Neural cell (in vitro differentiated cells): ENCODE results near the gene TMEM135. TPM values are rescaled to one million over a fixed set of nuclear protein-coding genes. Genes with fewer than 3 reads are reported as not detected.

ENCODE experiments used
- H2AFZ ChIP-seq: fragments of 200-600, 300-800 bp; sonication (generic), shearing (Covaris generic); 2 replicates; pipeline ENCODE4 v1.6.0; 2014; ENCODE audit warnings: low read depth, mild to moderate bottlenecking, antibody characterized with exemption, low read length, moderate library complexity
- H3F3A ChIP-seq: fragments of 200-600 bp; shearing (Covaris generic); 2 replicates; pipeline ENCODE4 v1.6.1; 2016; ENCODE audit warnings: mild to moderate bottlenecking, moderate library complexity, mixed read lengths, antibody characterized with exemption, low read length; ENCODE audit not compliant: insufficient read depth, poor library complexity, severe bottlenecking
- H3K27ac ChIP-seq: fragments of 200-600, 300-800 bp; sonication (generic), shearing (Covaris generic); 2 replicates; pipeline ENCODE4 v1.5.1; 2014; ENCODE audit warnings: mild to moderate bottlenecking, low read length, moderate library complexity
- H3K27me3 ChIP-seq: fragments of 300-800, 200-600 bp; sonication (generic), shearing (Covaris generic); 2 replicates; pipeline ENCODE4 v1.6.0; 2014; ENCODE audit warnings: mild to moderate bottlenecking, low read depth, low read length, moderate library complexity; ENCODE audit not compliant: insufficient read depth
- H3K36me3 ChIP-seq: fragments of 300-800, 200-600 bp; sonication (generic), shearing (Covaris generic); 2 replicates; pipeline ENCODE4 v1.5.1; 2014; ENCODE audit warnings: mild to moderate bottlenecking, antibody characterized with exemption, low read length, moderate library complexity; ENCODE audit not compliant: insufficient read depth
- H3K4me2 ChIP-seq: fragments of 300-800, 200-600 bp; sonication (generic), shearing (Covaris generic); 2 replicates; pipeline ENCODE4 v1.6.0; 2014; ENCODE audit warnings: mild to moderate bottlenecking, low read length
- H3K4me3 ChIP-seq: fragments of 300-800, 200-600 bp; sonication (generic), shearing (Covaris generic); 2 replicates; pipeline ENCODE4 v1.5.1; 2014; ENCODE audit warnings: mild to moderate bottlenecking, low read length, moderate library complexity
- H3K79me2 ChIP-seq: fragments of 200-600 bp; shearing (Covaris generic); replicated peaks from 2 replicates; pipeline ENCODE4 v1.6.0; 2014; ENCODE audit warnings: mild to moderate bottlenecking, low read length, moderate library complexity; ENCODE audit not compliant: insufficient read depth
- H3K9ac ChIP-seq: fragments of 300-800, 200-600 bp; sonication (generic), shearing (Covaris generic); 2 replicates; pipeline ENCODE4 v1.6.1; 2016; ENCODE audit warnings: mild to moderate bottlenecking, low read length, mixed read lengths
- H3K9me2 ChIP-seq: fragments of 200-600 bp; shearing (Covaris generic); 2 replicates; pipeline ENCODE4 v1.6.1; 2016; ENCODE audit warnings: mild to moderate bottlenecking, low read length, mixed read lengths; ENCODE audit not compliant: insufficient read depth
- H3K9me3 ChIP-seq: fragments of 200-600, 300-800 bp; sonication (generic), shearing (Covaris generic); 2 replicates; pipeline ENCODE4 v1.6.1; 2016; ENCODE audit warnings: mild to moderate bottlenecking, mixed run types, low read length, moderate library complexity, mixed read lengths
- H4K20me1 ChIP-seq: fragments of 200-600 bp; shearing (Covaris generic); 2 replicates; pipeline ENCODE4 v1.6.1; 2016; ENCODE audit warnings: mild to moderate bottlenecking, mixed run types; ENCODE audit not compliant: insufficient read depth
- EP300 ChIP-seq: fragments of 450-650 bp; conservative IDR thresholded peaks from 2 replicates; pipeline ENCODE4 v1.6.1; 2014; ENCODE audit warnings: antibody characterized with exemption, mild to moderate bottlenecking, moderate library complexity; ENCODE audit not compliant: poor library complexity, severe bottlenecking
- EZH2 ChIP-seq: fragments of 200-600, 300-800 bp; shearing (Covaris generic), sonication (generic); IDR thresholded peaks from 2 replicates; pipeline ENCODE4 v1.6.1; 2014; ENCODE audit warnings: antibody characterized with exemption, low read length, borderline replicate concordance, mild to moderate bottlenecking; ENCODE audit not compliant: insufficient read depth, poor library complexity, severe bottlenecking
- MXI1 ChIP-seq: fragments of 450-650 bp; conservative IDR thresholded peaks from 2 replicates; pipeline ENCODE4 v1.6.1; 2014; ENCODE audit warnings: antibody characterized with exemption, mild to moderate bottlenecking; ENCODE audit not compliant: poor library complexity, severe bottlenecking
- POLR2AphosphoS5 ChIP-seq: IDR thresholded peaks from 2 replicates; pipeline ENCODE4 v1.6.1; 2012
- RAD21 ChIP-seq: fragments of 450-650 bp; conservative IDR thresholded peaks from 2 replicates; pipeline ENCODE4 v1.6.1; 2014; ENCODE audit warnings: antibody characterized with exemption, mild to moderate bottlenecking, moderate library complexity
- SMC3 ChIP-seq: fragments of 450-650 bp; conservative IDR thresholded peaks from 2 replicates; pipeline ENCODE4 v1.6.1; 2014; ENCODE audit warnings: antibody characterized with exemption, mild to moderate bottlenecking, moderate library complexity; ENCODE audit not compliant: poor library complexity
- TAF1 ChIP-seq: IDR thresholded peaks from 2 replicates; pipeline ENCODE4 v1.6.1; 2012; ENCODE audit warnings: low read depth
- polyA plus RNA-seq: library from polyadenylated mRNA; depleted of rRNA; stranded (reverse); fragments of >200 nt; gene quantifications from 2 replicates; pipeline ENCODE4 v1.2.3, GENCODE V29; 2014
- TF ChIP-seq, protein P1 (sequence below): fragments of 450-650 bp; IDR thresholded peaks from 2 replicates; pipeline ENCODE4 v1.5.1; 2014; ENCODE audit warnings: antibody characterized with exemption, mild to moderate bottlenecking, moderate library complexity; ENCODE audit not compliant: poor library complexity, severe bottlenecking
- TF ChIP-seq, protein P2 (sequence below): IDR thresholded peaks from 2 replicates; pipeline ENCODE4 v1.6.1; 2012; ENCODE audit warnings: borderline replicate concordance

The TMEM135 gene
- polyA plus RNA-seq, 1 donor from 2014 or later: 15.6 TPM

DNA sequence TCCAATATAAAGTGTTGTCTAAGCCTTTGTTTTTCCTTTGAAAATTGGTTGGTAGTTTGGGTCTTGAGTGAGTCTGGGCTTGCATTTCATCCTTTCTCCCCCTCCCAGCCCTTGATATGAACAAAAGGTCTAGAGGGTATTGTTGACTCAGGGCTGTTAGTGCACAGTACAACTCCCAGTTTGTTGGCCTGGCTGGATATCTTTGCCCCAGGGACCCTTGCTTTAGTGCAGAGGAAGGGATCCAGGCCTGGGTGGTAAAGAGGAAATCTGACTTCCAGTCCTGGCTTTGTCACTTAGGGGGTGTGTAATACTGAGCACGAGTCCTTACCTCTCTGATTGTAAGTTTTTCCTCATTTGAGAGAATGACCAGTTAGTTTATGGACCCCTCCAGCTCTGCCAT is 330.4 kb downstream of the TMEM135 start:
- Histone ChIP-seq H3K36me3 (no peaks in the 10 kb centered on the region), H3K9me3 (no peaks in the 10 kb centered on the region), H3K27me3 (no peaks in the 10 kb centered on the region), H3K4me2 (no peak overlapping the region), H3K9me2 (no peaks in the 10 kb centered on the region), H2AFZ (no peak overlapping the region), H3K4me3 (no peak overlapping the region), H3K27ac (peak overlapping the region; percentile 69), H3K9ac (no peak overlapping the region), H4K20me1 (no peaks in the 10 kb centered on the region), H3K79me2 (no peaks in the 10 kb centered on the region), H3F3A (no peaks in the 10 kb centered on the region)
- TF ChIP-seq, protein P1, sequence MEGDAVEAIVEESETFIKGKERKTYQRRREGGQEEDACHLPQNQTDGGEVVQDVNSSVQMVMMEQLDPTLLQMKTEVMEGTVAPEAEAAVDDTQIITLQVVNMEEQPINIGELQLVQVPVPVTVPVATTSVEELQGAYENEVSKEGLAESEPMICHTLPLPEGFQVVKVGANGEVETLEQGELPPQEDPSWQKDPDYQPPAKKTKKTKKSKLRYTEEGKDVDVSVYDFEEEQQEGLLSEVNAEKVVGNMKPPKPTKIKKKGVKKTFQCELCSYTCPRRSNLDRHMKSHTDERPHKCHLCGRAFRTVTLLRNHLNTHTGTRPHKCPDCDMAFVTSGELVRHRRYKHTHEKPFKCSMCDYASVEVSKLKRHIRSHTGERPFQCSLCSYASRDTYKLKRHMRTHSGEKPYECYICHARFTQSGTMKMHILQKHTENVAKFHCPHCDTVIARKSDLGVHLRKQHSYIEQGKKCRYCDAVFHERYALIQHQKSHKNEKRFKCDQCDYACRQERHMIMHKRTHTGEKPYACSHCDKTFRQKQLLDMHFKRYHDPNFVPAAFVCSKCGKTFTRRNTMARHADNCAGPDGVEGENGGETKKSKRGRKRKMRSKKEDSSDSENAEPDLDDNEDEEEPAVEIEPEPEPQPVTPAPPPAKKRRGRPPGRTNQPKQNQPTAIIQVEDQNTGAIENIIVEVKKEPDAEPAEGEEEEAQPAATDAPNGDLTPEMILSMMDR: no peak
- no peak for TF ChIP-seq EZH2
- no peak for TF ChIP-seq EP300
- no peak for TF ChIP-seq SMC3
- TF ChIP-seq TAF1: no peak
- TF ChIP-seq MXI1: no peak
- TF ChIP-seq RAD21: no peak
- TF ChIP-seq POLR2AphosphoS5: no peak
- TF ChIP-seq, protein P2, sequence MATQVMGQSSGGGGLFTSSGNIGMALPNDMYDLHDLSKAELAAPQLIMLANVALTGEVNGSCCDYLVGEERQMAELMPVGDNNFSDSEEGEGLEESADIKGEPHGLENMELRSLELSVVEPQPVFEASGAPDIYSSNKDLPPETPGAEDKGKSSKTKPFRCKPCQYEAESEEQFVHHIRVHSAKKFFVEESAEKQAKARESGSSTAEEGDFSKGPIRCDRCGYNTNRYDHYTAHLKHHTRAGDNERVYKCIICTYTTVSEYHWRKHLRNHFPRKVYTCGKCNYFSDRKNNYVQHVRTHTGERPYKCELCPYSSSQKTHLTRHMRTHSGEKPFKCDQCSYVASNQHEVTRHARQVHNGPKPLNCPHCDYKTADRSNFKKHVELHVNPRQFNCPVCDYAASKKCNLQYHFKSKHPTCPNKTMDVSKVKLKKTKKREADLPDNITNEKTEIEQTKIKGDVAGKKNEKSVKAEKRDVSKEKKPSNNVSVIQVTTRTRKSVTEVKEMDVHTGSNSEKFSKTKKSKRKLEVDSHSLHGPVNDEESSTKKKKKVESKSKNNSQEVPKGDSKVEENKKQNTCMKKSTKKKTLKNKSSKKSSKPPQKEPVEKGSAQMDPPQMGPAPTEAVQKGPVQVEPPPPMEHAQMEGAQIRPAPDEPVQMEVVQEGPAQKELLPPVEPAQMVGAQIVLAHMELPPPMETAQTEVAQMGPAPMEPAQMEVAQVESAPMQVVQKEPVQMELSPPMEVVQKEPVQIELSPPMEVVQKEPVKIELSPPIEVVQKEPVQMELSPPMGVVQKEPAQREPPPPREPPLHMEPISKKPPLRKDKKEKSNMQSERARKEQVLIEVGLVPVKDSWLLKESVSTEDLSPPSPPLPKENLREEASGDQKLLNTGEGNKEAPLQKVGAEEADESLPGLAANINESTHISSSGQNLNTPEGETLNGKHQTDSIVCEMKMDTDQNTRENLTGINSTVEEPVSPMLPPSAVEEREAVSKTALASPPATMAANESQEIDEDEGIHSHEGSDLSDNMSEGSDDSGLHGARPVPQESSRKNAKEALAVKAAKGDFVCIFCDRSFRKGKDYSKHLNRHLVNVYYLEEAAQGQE: no peak

DNA sequence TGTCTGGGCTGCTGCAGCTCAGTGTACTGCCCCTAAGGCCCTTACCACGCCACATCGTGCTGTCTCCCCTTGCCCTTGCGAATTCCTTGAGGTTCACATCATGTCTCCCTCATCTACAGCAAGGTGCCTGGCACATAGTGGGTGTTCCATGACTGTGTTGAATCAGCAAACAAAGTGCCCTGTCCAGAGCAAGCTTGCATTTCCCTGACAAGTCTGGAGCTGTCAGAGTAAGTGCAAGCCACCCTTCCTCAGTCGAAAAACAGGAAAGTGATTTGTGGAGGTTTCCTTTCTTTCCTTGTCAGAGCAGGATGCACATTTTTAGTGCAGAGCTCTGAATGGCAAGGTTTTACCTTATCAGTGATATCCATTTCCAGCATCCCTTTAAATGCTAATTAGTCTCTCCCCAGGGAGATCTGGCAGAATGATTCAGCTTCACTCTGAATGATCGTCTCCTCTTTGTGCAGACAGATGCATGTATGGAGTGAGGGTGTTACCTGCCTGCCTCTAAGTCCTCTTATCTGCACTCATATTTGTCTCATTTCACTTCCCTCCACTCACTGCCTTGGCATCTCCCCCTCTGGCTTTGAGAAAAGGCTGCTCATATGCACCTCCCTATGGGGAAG is 331.2 kb downstream of the TMEM135 start:
- Histone ChIP-seq H3K9me3 (no peaks in the 10 kb centered on the region), H3K9me2 (no peaks in the 10 kb centered on the region), H3K27me3 (no peaks in the 10 kb centered on the region), H3K27ac (peak overlapping the region; percentile 69), H2AFZ (no peak overlapping the region), H3K36me3 (no peaks in the 10 kb centered on the region), H4K20me1 (no peaks in the 10 kb centered on the region), H3K4me2 (no peak overlapping the region), H3K4me3 (peak overlapping the region; percentile 47), H3F3A (no peaks in the 10 kb centered on the region), H3K9ac (peak overlapping the region; percentile 29), H3K79me2 (no peaks in the 10 kb centered on the region)
- TF ChIP-seq POLR2AphosphoS5 (peak; percentile 65), EP300 (peak; percentile 77), SMC3 (no peak), TAF1 (peak; percentile 20)
